ENCODE data around the gene GTF2IRD1.
A peak's percentile ranks its signal among the peaks of the same experiment; 100 is the strongest.

GTF2IRD1 gene

DNA sequence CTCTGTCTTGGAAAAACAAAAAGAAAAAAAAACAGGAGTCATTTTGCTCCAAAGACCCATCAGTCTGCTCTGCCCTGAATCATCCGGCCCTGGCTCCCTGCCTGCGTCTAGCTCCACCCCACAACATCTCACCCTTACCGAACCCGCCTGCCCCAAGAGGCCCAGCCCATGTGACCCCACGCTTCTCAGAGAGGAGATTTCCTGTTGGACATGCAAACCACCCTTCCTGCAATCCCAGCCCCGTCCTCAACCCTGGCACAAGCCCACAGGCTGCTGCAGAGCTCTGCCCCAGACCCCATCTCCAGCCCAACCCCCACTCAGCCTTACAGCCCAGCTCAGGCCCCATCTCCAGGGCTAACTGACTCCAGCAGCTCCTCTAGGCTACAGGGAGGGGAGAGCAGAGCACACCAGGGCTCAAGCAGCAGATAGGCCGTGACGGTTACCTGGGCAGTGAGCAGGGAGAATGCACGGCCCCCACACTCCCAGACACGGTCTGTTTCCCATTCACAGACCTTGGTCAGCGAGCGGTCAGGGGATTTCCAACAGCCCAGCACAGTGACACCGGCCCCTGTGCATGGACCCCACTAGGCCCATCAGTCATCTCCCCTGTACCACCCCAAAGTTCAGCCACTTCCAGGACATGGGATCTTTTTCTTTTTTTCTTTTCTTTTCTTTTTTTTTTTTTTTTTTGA lies 133.9 kb downstream of the GTF2IRD1 start:
- TF ChIP-seq, protein P1, sequence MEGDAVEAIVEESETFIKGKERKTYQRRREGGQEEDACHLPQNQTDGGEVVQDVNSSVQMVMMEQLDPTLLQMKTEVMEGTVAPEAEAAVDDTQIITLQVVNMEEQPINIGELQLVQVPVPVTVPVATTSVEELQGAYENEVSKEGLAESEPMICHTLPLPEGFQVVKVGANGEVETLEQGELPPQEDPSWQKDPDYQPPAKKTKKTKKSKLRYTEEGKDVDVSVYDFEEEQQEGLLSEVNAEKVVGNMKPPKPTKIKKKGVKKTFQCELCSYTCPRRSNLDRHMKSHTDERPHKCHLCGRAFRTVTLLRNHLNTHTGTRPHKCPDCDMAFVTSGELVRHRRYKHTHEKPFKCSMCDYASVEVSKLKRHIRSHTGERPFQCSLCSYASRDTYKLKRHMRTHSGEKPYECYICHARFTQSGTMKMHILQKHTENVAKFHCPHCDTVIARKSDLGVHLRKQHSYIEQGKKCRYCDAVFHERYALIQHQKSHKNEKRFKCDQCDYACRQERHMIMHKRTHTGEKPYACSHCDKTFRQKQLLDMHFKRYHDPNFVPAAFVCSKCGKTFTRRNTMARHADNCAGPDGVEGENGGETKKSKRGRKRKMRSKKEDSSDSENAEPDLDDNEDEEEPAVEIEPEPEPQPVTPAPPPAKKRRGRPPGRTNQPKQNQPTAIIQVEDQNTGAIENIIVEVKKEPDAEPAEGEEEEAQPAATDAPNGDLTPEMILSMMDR (conservative IDR thresholded peaks at IDR 0.05; ENCODE audit: low read length) = peak; percentile 6
- H3K4me3 ChIP-seq (ENCODE audit: low read length) = no peak overlapping the region; the same call in 1 of the 2 replicates
- DNase-seq (ENCODE audit: low read depth) = peak; percentile 85

DNA sequence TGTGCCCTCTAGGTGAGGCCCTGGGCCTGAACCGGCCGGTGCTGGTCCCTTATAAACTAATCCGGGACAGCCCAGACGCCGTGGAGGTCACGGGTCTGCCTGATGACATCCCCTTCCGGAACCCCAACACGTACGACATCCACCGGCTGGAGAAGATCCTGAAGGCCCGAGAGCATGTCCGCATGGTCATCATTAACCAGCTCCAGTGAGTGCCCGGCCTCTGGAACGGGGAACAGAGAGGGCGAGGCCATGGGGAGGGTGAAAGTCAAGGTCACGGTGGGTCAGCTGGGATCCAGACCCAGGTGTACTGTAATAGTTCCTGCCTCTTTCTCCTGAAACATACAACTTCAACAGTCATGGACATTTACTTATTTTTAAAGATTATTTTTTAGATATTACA lies 137.1 kb downstream of the GTF2IRD1 start:
- TF ChIP-seq, protein P1 (conservative IDR thresholded peaks at IDR 0.05; ENCODE audit: low read length) = no peak
- no peak overlapping the region for H3K4me3 ChIP-seq (ENCODE audit: low read length)
- DNase-seq (ENCODE audit: low read depth) = no peak

DNA sequence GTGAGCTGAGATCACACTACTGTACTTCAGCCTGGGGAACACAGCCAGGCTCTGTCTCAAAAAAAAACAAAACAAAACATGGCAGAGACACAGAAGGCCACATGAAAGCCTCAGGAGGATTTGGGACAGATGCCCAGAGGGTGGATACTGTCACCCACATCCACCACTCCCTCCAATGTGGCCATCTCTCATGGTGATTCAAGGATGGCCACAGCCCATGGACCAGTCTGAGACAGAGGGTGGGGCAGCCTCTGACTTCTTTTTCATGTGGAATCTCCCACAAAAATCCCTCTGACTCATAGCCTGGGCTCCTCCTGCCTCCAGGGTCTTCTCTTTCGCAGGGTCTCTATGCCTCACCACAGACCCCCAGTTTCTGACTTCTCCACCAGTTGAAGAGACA lies 144.9 kb downstream of the GTF2IRD1 start:
- peak; percentile 72 for DNase-seq (ENCODE audit: low read depth)
- TF ChIP-seq, protein P1 (conservative IDR thresholded peaks at IDR 0.05; ENCODE audit: low read length) = no peak
- no peak overlapping the region for H3K4me3 ChIP-seq (ENCODE audit: low read length)

DNA sequence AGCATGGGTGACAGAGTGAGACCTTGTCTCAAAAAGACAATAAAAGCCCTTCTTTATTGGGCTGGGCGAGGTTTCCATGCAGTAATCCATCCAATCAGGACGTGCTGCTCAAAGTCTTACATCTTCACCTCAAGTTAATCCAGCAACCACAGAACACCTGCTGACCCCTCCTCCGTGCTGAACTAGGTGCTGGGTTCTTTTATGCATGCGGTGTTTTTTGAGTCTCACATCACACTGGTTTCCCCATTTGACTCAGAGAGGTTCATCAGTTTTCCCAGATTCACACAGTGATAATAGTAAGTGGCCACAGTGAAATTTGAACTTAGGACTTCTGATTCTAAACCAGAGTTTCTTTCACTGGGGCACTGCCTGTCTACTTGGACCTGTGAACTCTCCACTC lies 145.5 kb downstream of the GTF2IRD1 start:
- TF ChIP-seq, protein P1 (conservative IDR thresholded peaks at IDR 0.05; ENCODE audit: low read length) = no peak
- no peak overlapping the region for H3K4me3 ChIP-seq (ENCODE audit: low read length)
- no peak for DNase-seq (ENCODE audit: low read depth)

DNA sequence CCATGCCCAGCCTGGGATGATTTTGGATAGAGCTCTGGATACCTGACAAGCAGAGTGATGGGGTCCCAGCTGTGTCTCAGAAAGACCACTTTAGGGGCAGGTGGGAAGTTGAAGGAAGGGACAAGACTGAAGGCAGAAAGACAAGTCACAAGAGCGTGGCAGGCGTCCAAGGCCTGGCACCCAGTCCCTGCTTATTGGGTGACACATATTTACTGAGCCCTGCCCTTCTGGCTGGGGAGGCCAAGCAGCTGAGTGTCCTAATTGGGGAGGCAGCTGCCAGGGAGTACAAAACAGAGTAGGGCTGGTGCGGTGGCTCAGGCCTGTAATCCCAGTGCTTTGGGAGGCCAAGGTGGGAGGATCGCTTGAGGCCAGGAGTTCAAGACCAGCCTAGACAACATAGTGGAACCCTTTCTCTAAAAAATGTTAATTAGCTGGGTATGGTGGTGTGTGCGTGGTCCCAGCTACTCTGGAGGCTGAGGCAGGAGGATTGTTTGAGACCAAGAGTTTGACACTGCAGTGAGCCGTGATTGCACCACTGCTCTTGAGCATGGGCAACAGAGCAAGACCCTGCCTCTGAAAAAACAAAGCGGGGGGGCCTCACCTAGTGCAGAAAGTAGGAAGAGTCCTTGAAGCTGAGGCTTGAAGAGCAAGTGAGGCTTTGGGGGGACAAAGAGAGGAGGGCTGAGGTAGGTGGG lies 150.8 kb downstream of the GTF2IRD1 start:
- DNase-seq (ENCODE audit: low read depth) = no peak
- TF ChIP-seq, protein P1 (conservative IDR thresholded peaks at IDR 0.05; ENCODE audit: low read length) = no peak
- no peak overlapping the region for H3K4me3 ChIP-seq (ENCODE audit: low read length)

DNA sequence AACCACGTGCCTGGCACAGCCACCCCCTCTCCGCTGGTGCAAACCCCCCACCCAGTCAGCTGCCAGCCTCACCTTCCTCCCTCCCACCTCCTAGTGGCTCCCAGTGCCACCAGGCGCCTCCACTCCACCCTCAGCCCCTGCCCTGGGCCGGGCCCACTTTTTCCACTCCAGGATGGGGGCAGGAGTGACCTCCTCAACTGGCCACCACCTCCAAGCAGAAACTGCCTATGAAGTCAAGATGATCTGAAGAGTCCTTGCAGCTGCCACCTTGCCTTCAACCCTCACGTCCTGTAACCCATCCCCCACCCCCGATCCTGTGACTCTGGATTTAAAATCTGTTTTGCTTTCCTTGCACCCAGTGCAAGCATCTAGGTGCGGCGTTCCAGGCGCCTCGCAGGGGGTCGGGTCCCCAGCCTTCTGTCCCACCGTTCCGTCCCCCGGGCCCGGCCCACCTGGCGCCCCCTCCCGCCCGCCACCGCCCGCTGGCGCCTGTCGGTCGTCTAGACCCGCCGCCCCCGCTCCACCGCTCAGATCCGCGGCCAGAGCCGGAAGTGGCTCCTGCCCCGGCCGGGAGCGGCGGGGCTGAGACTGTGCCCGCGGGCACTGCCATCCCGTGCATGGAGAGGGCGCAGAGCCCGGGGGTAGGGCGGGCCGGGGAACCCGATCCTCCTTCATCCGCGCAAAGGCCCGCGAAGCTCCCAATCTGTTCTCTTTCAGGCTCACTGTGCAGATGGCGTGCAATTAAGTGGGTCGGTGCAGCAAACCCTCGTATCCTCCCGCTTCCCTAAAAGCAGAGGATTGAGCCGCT lies 152.6 kb downstream of the GTF2IRD1 start:
- no peak for DNase-seq (ENCODE audit: low read depth)
- peak overlapping the region; percentile 48 for H3K4me3 ChIP-seq (ENCODE audit: low read length)
- TF ChIP-seq, protein P1 (conservative IDR thresholded peaks at IDR 0.05; ENCODE audit: low read length) = no peak
